ENCODE measurements around the gene GRIN3A. TPM values are rescaled to one million over a fixed set of nuclear protein-coding genes. Genes with fewer than 3 reads are reported as not detected.

GRIN3A gene
- total and polyA plus RNA-seq, 11 donors: 0.06 to 1.4 (median 0.21) TPM

- no peak for DNase-seq
- Histone ChIP-seq H3K4me3 (no peak overlapping the region), H3K27ac (no peak overlapping the region), H3K9me3 (no peaks in the 10 kb centered on the region), H3K36me3 (no peaks in the 10 kb centered on the region), H3K4me1 (no peaks in the 10 kb centered on the region), H3K27me3 (no peaks in the 10 kb centered on the region)
- TF ChIP-seq CTCF (IDR thresholded peaks at IDR 0.05): no peak
- intact Hi-C loops (cut with DNase I): no loop called here
- ATAC-seq: no peak
- WGBS, 4 donors: 63 to 67% (median 65%) methylated on average over 4 of the region's 4 CpGs
These were observed 110.3 kb downstream of the GRIN3A start for GRCh38 chr9:101628173-101628572.

DNA sequence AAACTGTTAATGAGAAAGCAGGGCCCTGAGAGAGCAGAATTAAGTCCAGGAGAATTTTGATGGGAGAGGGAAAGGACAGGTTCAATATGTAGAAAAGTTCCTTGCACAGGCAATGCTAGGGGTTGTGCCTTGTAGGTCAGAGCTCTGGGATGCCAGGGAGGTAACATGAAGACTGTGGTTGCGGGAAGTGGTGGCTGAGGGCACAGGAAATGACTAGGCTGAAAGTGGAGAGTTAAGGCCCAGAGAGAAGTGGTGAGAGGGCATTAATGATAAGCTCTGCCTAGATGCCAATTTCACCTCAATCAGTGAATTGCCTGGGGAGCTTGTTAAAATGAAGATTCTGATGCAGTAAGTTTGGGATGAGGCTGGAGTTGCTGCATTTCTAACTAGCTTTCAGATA is 112.2 kb downstream of the GRIN3A start:
- Histone ChIP-seq H3K9me3 (no peaks in the 10 kb centered on the region), H3K27me3 (peaks cover 0 to 4% (median 0%) of the 10 kb centered on the region in 9 donors), H3K4me3 (no peak overlapping the region), H3K27ac (no peak overlapping the region), H3K36me3 (no peaks in the 10 kb centered on the region), H3K4me1 (no peaks in the 10 kb centered on the region)
- DNase-seq (no peak), ATAC-seq (no peak)
- intact Hi-C loops (cut with DNase I): no loop called here
- WGBS, 4 donors: 62 to 84% (median 74%) methylated on average over 1 of the region's 1 CpG
- TF ChIP-seq CTCF (IDR thresholded peaks at IDR 0.05) (no peak), POLR2A (IDR thresholded peaks at IDR 0.05) (no peak)

GRCh38 chr9:101625876-101626275 is 112.6 kb downstream of the GRIN3A start:
- ATAC-seq: no peak
- intact Hi-C loops (cut with DNase I): no loop called here
- no peaks in the 10 kb centered on the region for H3K36me3 ChIP-seq
- no peak overlapping the region for H3K4me3 ChIP-seq
- TF ChIP-seq POLR2A (IDR thresholded peaks at IDR 0.05) (no peak), CTCF (IDR thresholded peaks at IDR 0.05) (no peak)
- WGBS, 4 donors: 72 to 81% (median 74%) methylated on average over 2 of the region's 2 CpGs
- peaks cover 0 to 4% (median 0%) of the 10 kb centered on the region in 9 donors for H3K27me3 ChIP-seq
- H3K4me1 ChIP-seq: no peaks in the 10 kb centered on the region
- no peaks in the 10 kb centered on the region for H3K9me3 ChIP-seq
- H3K27ac ChIP-seq: no peak overlapping the region
- DNase-seq: no peak

GRCh38 chr9:101620452-101620851 is 118.0 kb downstream of the GRIN3A start:
- intact Hi-C loops (cut with DNase I): no loop called here
- 88 to 96% (median 91%) methylated on average over 1 of the region's 1 CpG for WGBS, 4 donors

More at GRCh38 chr9:101620452-101620851, 118.0 kb downstream of the GRIN3A start:
- no peaks in the 10 kb centered on the region for H3K4me1 ChIP-seq
- no peak overlapping the region for H3K27ac ChIP-seq
- H3K9me3 ChIP-seq: no peaks in the 10 kb centered on the region
- no peaks in the 10 kb centered on the region for H3K36me3 ChIP-seq
- ATAC-seq (no peak), DNase-seq (no peak)
- no peak for TF ChIP-seq CTCF (IDR thresholded peaks at IDR 0.05)
- no peak for TF ChIP-seq POLR2A (IDR thresholded peaks at IDR 0.05)
- H3K27me3 ChIP-seq: peaks cover 0 to 4% (median 0%) of the 10 kb centered on the region in 9 donors
- no peak overlapping the region for H3K4me3 ChIP-seq

All from heart left ventricle (tissue), 16 donors.